HK-2 (cell line): ENCODE results near the gene HRH4.

Experiments used
- DNase-seq: peaks from one replicate; pipeline ENCODE4 v3.0.0-alpha.2; 2018; ENCODE audit not compliant: unreplicated experiment

Gene HRH4

GRCh38 chr18:24460388-24460787 lies at the start of gene HRH4:
Gene HRH4 (plus strand): TSS chr18:24460637. CDS start chr18:24460729, 92 bp downstream.
- no peak for DNase-seq

- no peak for DNase-seq
These were observed 47.3 kb upstream of the HRH4 start for GRCh38 chr18:24413148-24413547.

DNA sequence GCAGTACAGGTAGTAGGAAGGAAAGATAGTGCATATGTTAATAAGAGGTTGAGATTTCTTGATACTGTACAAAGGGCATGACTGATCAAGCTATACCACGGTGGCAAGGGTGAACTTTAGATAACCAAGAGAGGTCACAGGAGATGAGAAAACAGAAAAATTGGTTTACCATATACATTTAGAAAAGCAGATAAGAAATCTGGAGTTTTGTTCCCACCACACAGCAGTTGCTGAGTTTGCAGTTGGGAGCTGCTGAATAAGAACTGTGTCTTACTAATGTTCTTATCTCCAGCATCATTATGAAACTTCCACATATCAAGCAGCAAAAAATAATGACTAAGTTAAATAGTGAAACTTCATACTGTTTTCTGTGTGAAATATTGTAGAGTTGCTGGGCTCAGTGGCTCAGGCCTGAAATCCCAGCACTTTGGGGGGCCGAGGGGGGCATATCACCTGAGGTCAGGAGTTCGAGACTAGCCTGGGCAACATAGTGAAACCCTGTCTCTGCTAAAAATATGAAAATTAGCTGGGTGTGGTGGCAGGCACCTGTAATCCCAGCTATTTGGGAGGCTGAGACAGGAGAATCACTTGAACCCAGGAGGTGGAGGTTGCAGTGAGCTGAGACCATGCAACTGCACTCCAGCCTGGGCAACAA lies 46.0 kb upstream of the HRH4 start:
- DNase-seq: no peak

GRCh38 chr18:24417480-24417879 lies 43.0 kb upstream of the HRH4 start:
- DNase-seq: no peak

GRCh38 chr18:24420551-24420950 lies 39.9 kb upstream of the HRH4 start:
- no peak for DNase-seq

DNA sequence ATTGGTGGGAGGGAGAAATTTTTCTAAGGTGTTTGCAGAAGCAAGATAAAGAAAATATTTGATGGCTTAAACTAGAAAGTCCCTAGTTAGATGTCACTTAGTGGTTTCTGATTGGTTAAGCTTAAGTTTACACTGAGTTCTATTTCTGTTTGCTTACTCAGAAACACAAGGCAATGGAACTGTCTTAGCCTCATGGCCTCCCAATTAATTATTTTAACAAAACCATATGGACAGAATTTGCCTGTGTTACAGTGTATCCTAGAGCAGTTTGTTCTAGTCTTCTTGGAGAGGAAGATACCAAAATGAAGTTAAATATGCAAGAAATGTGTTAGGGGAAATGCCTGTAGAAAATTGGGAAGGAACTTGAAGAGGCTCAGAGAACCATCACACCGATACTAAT lies 38.6 kb upstream of the HRH4 start:
- DNase-seq: no peak

GRCh38 chr18:24426073-24426397 lies 34.4 kb upstream of the HRH4 start:
- DNase-seq: no peak

DNA sequence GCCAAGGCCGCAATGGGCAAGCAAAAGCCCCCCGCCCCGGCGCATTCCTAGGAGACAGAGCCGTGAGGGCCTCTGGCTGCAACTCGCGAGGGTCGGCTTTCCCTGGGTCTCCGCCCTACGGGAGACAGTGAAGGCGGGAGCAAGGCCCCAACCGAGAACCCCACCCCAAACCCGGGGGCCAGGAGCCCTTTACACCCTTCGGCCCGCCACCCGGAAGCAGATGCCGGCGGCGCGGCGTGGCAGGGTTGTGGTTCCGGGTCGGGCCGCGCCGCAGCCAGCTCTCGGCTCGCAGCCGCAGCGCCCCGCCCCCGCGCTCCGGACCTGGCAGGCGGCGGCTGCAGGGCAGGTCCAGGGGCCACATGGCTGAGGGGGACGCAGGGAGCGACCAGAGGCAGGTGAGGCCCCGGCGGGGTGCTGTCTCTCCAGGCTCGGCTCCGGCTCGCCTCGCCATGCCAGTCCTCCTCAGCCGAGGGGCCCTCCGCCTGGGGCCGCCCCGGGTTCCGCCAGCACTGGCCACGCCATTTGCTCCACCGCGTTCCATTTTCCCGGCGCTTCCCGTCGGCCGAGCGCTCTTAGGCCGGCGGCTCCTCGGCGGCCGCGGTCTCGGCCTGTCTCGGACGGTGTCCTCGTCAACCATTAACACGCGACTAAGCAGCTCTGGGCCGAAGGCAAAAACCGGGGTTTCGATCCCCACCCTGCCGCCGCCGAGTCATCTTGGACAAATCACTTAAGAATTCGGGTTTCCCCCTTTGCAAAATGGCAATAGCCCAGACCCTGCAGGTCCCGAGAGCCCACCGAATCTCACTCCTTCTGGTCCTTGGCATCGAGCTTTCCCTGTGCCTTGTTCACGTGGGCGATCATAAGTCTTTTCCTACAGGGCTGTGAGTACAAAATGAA lies 33.8 kb upstream of the HRH4 start, which contains the start of gene IMPACT:
IMPACT (plus strand) TSS at position 273 of the 897 bp plus-strand sequence; CDS start at position 360, 87 bp downstream.
- DNase-seq: peak; percentile 78

DNA sequence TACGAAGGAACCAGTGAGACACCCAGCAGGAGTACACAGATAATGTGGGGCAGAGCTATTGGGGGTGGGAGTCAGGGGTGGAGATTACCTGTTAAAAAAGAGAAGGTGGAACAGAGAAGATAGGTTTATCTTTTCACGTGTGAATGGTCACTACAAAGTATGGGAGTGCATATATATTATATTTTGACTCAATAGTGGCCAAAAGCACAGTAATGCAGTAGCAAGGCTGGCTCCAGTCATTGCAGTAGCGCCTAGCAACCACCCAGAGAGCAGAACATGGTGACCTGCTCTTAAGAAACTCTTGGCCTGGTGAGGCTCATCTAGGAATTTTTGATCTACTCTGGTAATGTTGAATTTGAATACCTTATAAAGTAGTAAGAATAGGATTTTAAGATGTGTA lies 33.0 kb upstream of the HRH4 start:
- peak; percentile 1 for DNase-seq

- DNase-seq: no peak
These were observed 31.7 kb upstream of the HRH4 start for GRCh38 chr18:24428709-24429108.

DNA sequence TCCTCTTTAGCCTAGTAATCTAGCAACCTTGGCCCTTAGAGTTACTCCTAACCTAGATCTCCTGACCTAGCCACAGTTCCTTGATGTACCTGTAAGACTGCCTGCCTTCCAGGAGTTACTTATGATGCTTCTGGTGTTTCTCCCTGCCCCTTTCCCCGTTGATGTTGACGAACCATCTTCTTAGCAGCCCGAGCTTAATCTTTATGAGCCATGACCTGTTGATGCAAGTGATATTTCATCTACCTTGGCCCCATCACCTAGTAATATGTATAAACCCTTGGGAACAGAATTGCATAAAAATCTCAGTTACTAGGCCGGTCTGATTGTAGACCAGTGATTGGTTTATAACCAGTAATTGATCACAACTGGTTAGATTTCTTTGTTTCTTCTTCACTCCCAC lies 31.2 kb upstream of the HRH4 start:
- DNase-seq: no peak

DNA sequence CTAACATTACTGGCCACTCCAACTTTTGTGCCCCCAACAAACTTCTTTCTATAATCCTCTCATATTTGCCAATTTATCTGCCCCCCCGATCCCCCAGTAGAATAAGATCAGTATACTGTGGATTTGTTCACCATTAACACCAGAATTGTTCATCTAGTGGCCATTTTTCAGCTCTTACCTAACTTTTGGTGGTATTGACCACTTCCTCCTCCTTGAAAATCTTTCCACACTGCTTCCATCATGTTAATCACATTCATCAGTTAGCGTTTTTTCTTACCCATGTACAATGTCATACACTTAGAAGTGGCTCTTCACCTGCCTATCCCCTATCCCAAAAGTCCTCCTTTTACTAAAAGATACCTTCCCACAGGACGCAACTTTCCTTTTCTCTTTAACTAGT lies 27.8 kb upstream of the HRH4 start:
- no peak for DNase-seq

DNA sequence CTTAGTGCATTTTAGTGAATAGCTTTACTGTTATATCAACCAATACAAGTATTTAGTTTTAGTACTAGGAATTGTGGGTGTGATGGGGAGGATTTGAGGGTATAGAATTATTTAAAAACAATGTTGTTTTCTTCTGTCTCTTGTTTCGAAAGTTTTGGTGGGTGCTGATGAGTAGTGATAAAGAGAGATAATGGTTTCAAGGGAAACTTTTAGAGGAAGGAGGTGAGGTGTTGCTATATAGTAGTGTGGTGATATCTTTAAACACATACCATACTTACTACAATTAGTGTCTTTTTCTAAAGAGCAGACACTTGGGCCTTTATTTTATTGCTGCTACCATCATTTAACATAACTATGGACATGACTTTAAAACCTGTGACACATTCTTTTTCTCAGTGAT lies 23.5 kb upstream of the HRH4 start:
- DNase-seq: no peak

DNA sequence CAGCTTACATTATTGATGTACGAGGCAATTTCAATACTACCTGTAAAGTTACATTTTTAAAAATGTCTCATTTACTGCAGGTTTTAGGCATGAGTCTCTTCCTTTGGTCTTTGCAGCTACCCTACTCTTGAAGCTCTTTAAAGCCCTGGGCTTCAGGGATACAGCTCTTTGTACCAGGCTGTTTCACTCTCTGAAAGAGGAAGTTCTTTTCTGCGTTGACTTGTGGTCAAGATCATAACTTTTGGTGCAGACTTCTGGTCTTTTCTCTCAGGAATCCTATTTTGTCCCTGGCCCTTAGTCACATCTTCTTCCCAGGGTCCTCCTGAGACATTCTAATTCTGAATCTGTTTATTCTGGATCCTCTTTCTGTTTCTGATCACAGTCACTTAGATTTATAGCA lies 16.6 kb upstream of the HRH4 start:
- DNase-seq: no peak

- DNase-seq: no peak
These were observed 14.0 kb upstream of the HRH4 start for GRCh38 chr18:24446453-24446852.

GRCh38 chr18:24446953-24447538 lies 13.4 kb upstream of the HRH4 start:
- DNase-seq: no peak

DNA sequence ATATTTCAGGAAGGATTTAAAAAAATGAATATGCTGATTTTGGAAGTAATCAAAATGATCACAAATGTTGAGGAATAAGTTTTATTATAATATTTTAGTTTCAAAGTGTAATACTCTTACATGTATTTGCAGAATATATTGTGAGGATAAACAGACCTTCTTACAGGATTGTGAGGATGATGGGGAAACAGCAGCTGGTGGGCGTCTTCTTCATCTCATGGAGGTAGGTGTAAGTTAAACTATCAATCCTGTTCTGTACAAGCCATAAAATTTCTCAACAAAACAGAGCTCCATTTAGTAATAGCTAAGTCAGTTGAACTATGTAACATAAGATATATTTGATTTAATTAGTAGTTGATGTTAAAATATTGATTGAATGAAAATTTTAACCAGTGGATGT lies 12.5 kb upstream of the HRH4 start:
- DNase-seq: no peak

GRCh38 chr18:24456549-24456948 lies 3.9 kb upstream of the HRH4 start:
- DNase-seq: no peak

DNA sequence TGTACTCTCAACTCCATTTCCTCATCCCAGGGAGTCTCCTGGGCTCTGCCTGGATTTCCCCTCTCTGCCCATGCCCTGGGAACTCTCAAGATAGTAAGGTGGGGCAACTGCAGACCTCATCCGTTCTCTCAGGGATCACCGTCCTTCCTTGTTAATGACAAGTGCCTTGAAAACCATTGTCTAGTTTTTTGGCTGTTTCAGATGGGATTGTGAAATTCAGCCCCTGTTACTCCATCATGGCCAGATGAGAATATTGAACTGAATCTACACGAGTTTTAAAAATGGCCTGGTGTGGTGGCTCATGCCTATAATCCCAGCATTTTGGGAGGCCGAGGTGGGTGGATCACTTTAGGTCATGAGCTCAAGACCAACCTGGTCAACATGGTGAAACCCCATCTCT lies 665 bp upstream of the HRH4 start:
- DNase-seq: no peak

- no peak for DNase-seq
These were observed 1.6 kb downstream of the HRH4 start for GRCh38 chr18:24461996-24462395.

GRCh38 chr18:24462838-24463775 lies 2.7 kb downstream of the HRH4 start:
- DNase-seq: no peak

DNA sequence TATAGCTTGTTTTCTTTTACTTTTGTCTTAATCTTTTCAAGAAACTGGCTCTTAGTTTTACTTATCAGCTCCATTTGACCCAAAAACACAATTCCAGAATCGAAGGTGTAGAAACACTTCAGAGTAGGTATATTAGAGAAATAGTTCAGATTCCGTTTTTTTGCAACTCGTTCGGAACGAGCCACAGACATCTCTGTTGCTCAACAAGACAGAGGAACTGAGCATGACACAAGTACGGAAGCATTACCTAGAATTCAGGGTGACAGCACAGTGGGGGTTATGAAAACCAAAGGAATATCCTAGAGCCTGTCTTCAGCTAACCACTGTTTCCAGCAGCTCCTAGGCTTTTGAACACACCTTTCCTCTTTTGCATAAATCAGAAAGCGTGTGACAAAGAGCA lies 5.0 kb downstream of the HRH4 start:
- DNase-seq: no peak
